GM19240 (cell line): ENCODE measurements around the gene CPN1.

ENCODE experiments used
- DNase-seq: peaks from one replicate; pipeline ENCODE4 v3.0.0; 2011; ENCODE audit warnings: low spot score; ENCODE audit not compliant: insufficient read length

CPN1 gene

GRCh38 chr10:99998889-99999288 is 82.8 kb downstream of the CPN1 start:
- DNase-seq, result no peak

DNA sequence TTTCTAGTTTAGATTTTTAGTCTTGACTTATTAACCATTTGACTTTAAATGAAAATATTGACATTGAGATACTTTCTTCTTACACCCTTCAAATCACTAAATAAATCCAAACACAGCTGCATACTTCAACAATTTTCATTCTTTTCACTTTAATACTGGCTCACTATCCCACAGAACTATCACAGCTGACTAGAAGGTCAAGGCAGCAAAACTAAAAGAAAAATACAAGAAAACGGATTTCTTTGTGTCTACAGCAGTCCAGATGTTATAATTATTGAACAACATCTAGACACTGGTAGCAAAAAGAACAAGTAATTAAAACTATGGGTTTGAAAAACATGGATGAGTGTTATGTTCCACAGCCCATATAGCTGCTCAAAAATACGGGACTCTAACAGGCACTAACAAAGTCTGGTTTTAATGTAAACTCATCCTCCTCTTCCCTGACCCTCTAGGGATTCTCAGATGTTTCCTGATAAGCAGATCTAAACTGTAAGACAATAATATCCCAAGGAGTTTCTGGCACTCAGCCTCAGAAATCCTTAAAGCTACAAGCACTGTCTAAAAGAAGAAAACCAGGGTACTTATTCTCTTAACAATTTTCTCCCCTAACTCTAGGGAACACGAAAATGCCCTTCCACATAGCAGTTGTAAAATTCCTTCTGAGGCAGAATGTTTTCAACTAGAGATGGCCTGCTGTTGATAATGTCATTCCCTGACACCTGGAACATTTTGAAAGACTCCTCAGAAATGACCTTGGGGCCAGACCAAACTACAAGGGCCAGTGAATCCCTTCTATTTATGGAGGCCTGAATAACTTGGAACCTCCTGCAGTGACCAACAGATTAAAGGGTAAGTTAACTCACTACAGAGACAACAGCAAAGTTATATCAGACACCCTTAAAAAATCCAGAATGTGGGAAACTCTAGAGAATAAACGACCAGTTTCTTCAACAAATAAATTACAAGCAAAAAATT is 84.7 kb downstream of the CPN1 start:
- DNase-seq, result no peak

- no peak for DNase-seq
Measured at GRCh38 chr10:99995713-99996112, 86.0 kb downstream of the CPN1 start.

- DNase-seq, result no peak
Measured at GRCh38 chr10:99995269-99995668, 86.4 kb downstream of the CPN1 start.

GRCh38 chr10:99994801-99995200 is 86.9 kb downstream of the CPN1 start:
- no peak for DNase-seq

- peak; percentile 50 for DNase-seq
Measured at GRCh38 chr10:99993701-99994689, 87.7 kb downstream of the CPN1 start.
